Activated naive CD8-positive, alpha-beta T cell (primary cell): ENCODE data around the gene SLC18A2.
"Not testable (repeated sequence)": the region's sequence is repeated elsewhere in the genome, so short reads cannot be mapped to it uniquely, and the experiment has no call there.

Source experiments
- H3K27ac Mint-ChIP-seq: one replicate; pipeline ENCODE4 v1.8.0; 2021; ENCODE audit warnings: mixed read lengths
- H3K27me3 Mint-ChIP-seq: one replicate; pipeline ENCODE4 v1.8.0; 2021; ENCODE audit warnings: mixed read lengths
- H3K36me3 Mint-ChIP-seq: one replicate; pipeline ENCODE4 v1.8.0; 2021; ENCODE audit warnings: mixed read lengths
- H3K4me1 Mint-ChIP-seq: one replicate; pipeline ENCODE4 v1.8.0; 2021; ENCODE audit warnings: low read depth, mixed read lengths
- H3K4me3 Mint-ChIP-seq: one replicate; pipeline ENCODE4 v1.8.0; 2021; ENCODE audit warnings: mild to moderate bottlenecking, mixed read lengths
- H3K9me3 Mint-ChIP-seq: one replicate; pipeline ENCODE4 v1.8.0; 2021; ENCODE audit warnings: low read depth, mixed read lengths

The SLC18A2 gene

GRCh38 chr10:117264782-117265181 is 23.9 kb downstream of the SLC18A2 start:
- Mint-ChIP-seq H3K27ac (no peak overlapping the region), H3K27me3 (peaks cover 2% of the 10 kb centered on the region), H3K4me1 (peaks cover 8% of the 10 kb centered on the region), H3K9me3 (no peaks in the 10 kb centered on the region), H3K36me3 (no peaks in the 10 kb centered on the region), H3K4me3 (no peak overlapping the region)

- no peak overlapping the region for H3K27ac Mint-ChIP-seq
- H3K4me1 Mint-ChIP-seq, result no peaks in the 10 kb centered on the region
- no peaks in the 10 kb centered on the region for H3K36me3 Mint-ChIP-seq
- H3K4me3 Mint-ChIP-seq, result no peak overlapping the region
- H3K9me3 Mint-ChIP-seq, result no peaks in the 10 kb centered on the region
- peaks cover 2% of the 10 kb centered on the region for H3K27me3 Mint-ChIP-seq
Measured at GRCh38 chr10:117266400-117266799, 25.5 kb downstream of the SLC18A2 start.

GRCh38 chr10:117266812-117267211 is 25.9 kb downstream of the SLC18A2 start:
- Mint-ChIP-seq H3K27me3 (peaks cover 2% of the 10 kb centered on the region), H3K4me1 (no peaks in the 10 kb centered on the region), H3K36me3 (no peaks in the 10 kb centered on the region), H3K4me3 (no peak overlapping the region), H3K27ac (no peak overlapping the region), H3K9me3 (no peaks in the 10 kb centered on the region)

GRCh38 chr10:117268258-117268657 is 27.3 kb downstream of the SLC18A2 start:
- Mint-ChIP-seq H3K4me1 (no peaks in the 10 kb centered on the region), H3K27me3 (peaks cover 2% of the 10 kb centered on the region), H3K27ac (no peak overlapping the region), H3K9me3 (no peaks in the 10 kb centered on the region), H3K4me3 (no peak overlapping the region), H3K36me3 (no peaks in the 10 kb centered on the region)

GRCh38 chr10:117268907-117269306 is 28.0 kb downstream of the SLC18A2 start:
- no peaks in the 10 kb centered on the region for H3K4me1 Mint-ChIP-seq
- H3K27me3 Mint-ChIP-seq, result peaks cover 2% of the 10 kb centered on the region
- H3K36me3 Mint-ChIP-seq, result no peaks in the 10 kb centered on the region
- H3K27ac Mint-ChIP-seq, result no peak overlapping the region
- H3K9me3 Mint-ChIP-seq, result no peaks in the 10 kb centered on the region
- no peak overlapping the region for H3K4me3 Mint-ChIP-seq

GRCh38 chr10:117271427-117271826 is 30.5 kb downstream of the SLC18A2 start:
- Mint-ChIP-seq H3K4me3 (no peak overlapping the region), H3K27me3 (no peaks in the 10 kb centered on the region)

GRCh38 chr10:117272195-117273076 is 31.5 kb downstream of the SLC18A2 start:
- Mint-ChIP-seq H3K27me3 (no peaks in the 10 kb centered on the region), H3K4me3 (no peak overlapping the region), H3K27ac (no peak overlapping the region), H3K36me3 (no peaks in the 10 kb centered on the region), H3K4me1 (no peaks in the 10 kb centered on the region), H3K9me3 (no peaks in the 10 kb centered on the region)

More at GRCh38 chr10:117271427-117271826, 30.5 kb downstream of the SLC18A2 start:
- Mint-ChIP-seq H3K9me3 (no peaks in the 10 kb centered on the region), H3K36me3 (no peaks in the 10 kb centered on the region), H3K27ac (no peak overlapping the region), H3K4me1 (no peaks in the 10 kb centered on the region)

- H3K4me3 Mint-ChIP-seq, result no peak overlapping the region
- no peaks in the 10 kb centered on the region for H3K36me3 Mint-ChIP-seq
- no peak overlapping the region for H3K27ac Mint-ChIP-seq
- no peaks in the 10 kb centered on the region for H3K9me3 Mint-ChIP-seq
- no peaks in the 10 kb centered on the region for H3K27me3 Mint-ChIP-seq
- no peaks in the 10 kb centered on the region for H3K4me1 Mint-ChIP-seq
Measured at GRCh38 chr10:117273980-117274379, 33.1 kb downstream of the SLC18A2 start.

- no peak overlapping the region for H3K27ac Mint-ChIP-seq
- H3K36me3 Mint-ChIP-seq, result no peaks in the 10 kb centered on the region
- no peaks in the 10 kb centered on the region for H3K9me3 Mint-ChIP-seq
- no peak overlapping the region for H3K4me3 Mint-ChIP-seq
- no peaks in the 10 kb centered on the region for H3K27me3 Mint-ChIP-seq
- H3K4me1 Mint-ChIP-seq, result no peaks in the 10 kb centered on the region
Measured at GRCh38 chr10:117274509-117274908, 33.6 kb downstream of the SLC18A2 start.

- no peaks in the 10 kb centered on the region for H3K4me1 Mint-ChIP-seq
- H3K27ac Mint-ChIP-seq, result no peak overlapping the region
- H3K36me3 Mint-ChIP-seq, result no peaks in the 10 kb centered on the region
- H3K4me3 Mint-ChIP-seq, result no peak overlapping the region
- no peaks in the 10 kb centered on the region for H3K27me3 Mint-ChIP-seq
- no peaks in the 10 kb centered on the region for H3K9me3 Mint-ChIP-seq
Measured at GRCh38 chr10:117275121-117275520, 34.2 kb downstream of the SLC18A2 start.

GRCh38 chr10:117277675-117278074 is 36.8 kb downstream of the SLC18A2 start:
- H3K4me3 Mint-ChIP-seq, result no peak overlapping the region
- H3K4me1 Mint-ChIP-seq, result no peaks in the 10 kb centered on the region
- no peaks in the 10 kb centered on the region for H3K9me3 Mint-ChIP-seq
- H3K27ac Mint-ChIP-seq, result no peak overlapping the region
- H3K36me3 Mint-ChIP-seq, result no peaks in the 10 kb centered on the region
- H3K27me3 Mint-ChIP-seq, result no peaks in the 10 kb centered on the region

GRCh38 chr10:117284716-117285494 is 44.0 kb downstream of the SLC18A2 start:
- H3K9me3 Mint-ChIP-seq, result no peaks in the 10 kb centered on the region
- no peaks in the 10 kb centered on the region for H3K27me3 Mint-ChIP-seq
- peaks cover 10% of the 10 kb centered on the region for H3K4me1 Mint-ChIP-seq
- no peak overlapping the region for H3K27ac Mint-ChIP-seq
- peaks cover 22% of the 10 kb centered on the region for H3K36me3 Mint-ChIP-seq
- no peak overlapping the region for H3K4me3 Mint-ChIP-seq

GRCh38 chr10:117290872-117291271 is 50.0 kb downstream of the SLC18A2 start:
- not testable (repeated sequence) for H3K9me3 Mint-ChIP-seq, H3K4me1 Mint-ChIP-seq, H3K4me3 Mint-ChIP-seq, H3K27ac Mint-ChIP-seq, H3K27me3 Mint-ChIP-seq
- H3K36me3 Mint-ChIP-seq, result peaks cover 13% of the 10 kb centered on the region

GRCh38 chr10:117294039-117294645 is 53.2 kb downstream of the SLC18A2 start:
- H3K27ac Mint-ChIP-seq, result no peak overlapping the region
- H3K36me3 Mint-ChIP-seq, result peaks cover 14% of the 10 kb centered on the region
- no peaks in the 10 kb centered on the region for H3K27me3 Mint-ChIP-seq
- peaks cover 6% of the 10 kb centered on the region for H3K4me1 Mint-ChIP-seq
- H3K4me3 Mint-ChIP-seq, result no peak overlapping the region
- H3K9me3 Mint-ChIP-seq, result no peaks in the 10 kb centered on the region

- Mint-ChIP-seq H3K27ac (no peak overlapping the region), H3K36me3 (peaks cover 13% of the 10 kb centered on the region), H3K4me1 (peaks cover 6% of the 10 kb centered on the region), H3K4me3 (no peak overlapping the region), H3K27me3 (no peaks in the 10 kb centered on the region), H3K9me3 (peaks cover 5% of the 10 kb centered on the region)
Measured at GRCh38 chr10:117294735-117295134, 53.8 kb downstream of the SLC18A2 start.
